ENCODE results near the gene FAM3B. TPM values are rescaled to one million over a fixed set of nuclear protein-coding genes. Genes with fewer than 3 reads are reported as not detected.

The FAM3B gene
- total RNA-seq, 2 experiments from 2014 or later: not detected

DNA sequence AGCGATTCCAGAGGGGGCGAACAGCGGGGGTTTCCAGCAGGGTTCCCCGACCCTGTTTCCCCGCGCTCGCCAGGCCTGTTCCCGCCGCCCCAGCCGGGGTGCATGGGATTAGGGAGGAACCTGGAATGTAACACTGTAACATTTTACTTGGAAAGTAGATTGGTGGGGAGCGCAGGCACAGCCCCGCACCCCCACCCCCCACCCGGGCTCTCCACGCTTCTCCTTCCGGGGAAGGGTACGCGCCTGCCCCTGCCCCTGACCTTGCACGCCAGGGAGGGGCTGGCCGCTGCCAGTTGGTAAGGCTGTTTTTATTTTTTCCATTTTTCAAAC, 427 bp downstream of the FAM3B start:
- POLR2A ChIA-PET: no interaction called here

DNA sequence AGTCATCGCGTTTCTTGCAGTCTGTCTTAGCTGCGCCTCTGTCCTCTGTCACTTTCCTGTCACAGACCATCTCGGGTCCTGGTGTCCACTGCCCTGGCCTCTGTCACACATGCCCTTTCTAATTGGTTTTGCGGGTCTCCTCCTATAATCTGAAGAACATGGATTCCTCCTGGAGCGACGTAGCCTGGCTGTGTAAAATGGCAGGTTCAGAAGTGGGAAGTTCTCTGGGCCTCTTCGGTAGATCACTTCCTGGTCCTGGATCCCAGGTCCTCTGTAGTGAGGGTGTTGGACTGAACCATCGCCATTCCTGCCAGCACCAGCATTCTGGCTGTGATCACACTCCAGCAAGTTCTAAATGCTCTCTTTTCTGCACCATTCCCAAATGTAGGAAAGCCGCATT, 857 bp downstream of the FAM3B start:
- CTCF ChIA-PET: no interaction called here
- POLR2A ChIA-PET: no interaction called here

More for the DNA sequence above, 427 bp downstream of the FAM3B start:
- CTCF ChIA-PET: no interaction called here

DNA sequence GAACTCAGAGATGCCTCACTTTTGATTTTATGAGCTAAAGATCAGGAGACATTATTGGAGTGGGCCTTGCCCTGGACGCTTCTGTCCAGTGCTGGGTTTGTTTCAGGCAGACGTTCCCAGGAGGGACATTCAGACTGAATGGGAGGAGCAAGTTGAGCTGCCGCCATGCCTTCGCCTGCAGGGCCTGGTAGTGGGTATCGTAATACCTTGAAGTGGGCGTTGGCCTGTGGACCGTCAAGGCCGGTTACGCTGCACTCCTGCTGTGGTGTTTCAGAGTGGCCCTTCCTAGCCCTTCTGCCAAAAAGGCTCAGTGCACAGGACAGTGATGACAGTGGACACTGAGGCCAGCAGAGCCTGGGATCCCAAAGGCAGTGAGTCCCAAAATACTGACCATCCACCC, 1.6 kb downstream of the FAM3B start:
- ChIA-PET POLR2A (no interaction called here), CTCF (no interaction called here)

DNA sequence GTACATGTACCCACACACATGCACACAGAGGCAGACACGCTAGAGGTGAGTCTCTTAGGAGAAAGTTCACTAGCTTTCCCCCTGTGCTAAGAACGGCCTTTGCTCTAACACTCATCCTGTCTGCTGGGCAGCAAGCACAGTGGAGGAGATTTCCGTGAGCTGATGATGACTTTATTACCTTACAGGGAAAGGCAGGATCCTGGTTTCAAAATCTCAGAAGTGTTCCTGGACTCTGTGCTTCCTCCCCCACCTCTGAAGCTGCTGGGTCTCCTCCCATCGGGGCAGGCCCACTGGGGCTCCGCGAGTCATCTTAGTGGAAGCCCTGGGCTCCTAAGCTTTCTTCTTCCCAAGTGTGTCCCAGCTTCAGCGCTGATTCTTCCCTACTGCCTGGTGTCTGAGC, 2.7 kb downstream of the FAM3B start:
- ChIA-PET CTCF (interaction anchor here (0.6 kb wide), 1 partner anchor 86 kb away, joined by 4 read pairs; no protein-coding TSS in a partner anchor), POLR2A (no interaction called here)

DNA sequence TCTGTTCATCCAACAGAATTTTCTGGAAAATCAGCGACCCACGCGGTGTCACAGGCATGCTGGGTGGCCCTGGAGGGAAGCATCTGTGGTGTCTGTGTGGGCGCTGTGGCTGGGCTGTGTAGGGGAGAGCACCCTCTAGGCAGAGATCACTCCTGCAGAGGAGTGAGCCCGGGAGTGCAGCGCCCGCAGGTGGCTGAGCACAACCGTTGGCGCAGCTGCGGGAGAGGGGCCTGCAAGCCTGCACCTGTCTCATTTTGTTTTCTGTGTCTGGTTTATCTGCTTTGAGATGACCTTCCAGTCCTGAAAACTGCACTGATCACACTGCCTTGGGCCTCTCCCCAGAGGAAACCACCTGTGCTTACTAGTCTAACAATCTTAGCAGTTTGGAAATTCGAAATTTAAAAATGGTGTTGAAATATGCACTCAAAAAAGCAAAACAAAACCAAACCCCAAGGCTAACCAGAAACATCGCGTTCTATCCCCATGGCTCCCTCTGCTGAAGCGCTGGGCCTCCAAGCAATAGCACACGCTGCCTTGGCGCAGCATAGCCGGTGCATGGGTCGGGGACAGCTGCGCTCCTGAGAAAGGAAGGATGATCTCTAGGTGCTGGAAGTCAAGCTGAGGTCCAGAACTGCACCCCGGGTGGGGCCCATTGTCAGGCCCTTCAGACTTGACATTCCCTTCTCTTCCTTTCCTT, 4.8 kb downstream of the FAM3B start:
- POLR2A ChIA-PET: no interaction called here

DNA sequence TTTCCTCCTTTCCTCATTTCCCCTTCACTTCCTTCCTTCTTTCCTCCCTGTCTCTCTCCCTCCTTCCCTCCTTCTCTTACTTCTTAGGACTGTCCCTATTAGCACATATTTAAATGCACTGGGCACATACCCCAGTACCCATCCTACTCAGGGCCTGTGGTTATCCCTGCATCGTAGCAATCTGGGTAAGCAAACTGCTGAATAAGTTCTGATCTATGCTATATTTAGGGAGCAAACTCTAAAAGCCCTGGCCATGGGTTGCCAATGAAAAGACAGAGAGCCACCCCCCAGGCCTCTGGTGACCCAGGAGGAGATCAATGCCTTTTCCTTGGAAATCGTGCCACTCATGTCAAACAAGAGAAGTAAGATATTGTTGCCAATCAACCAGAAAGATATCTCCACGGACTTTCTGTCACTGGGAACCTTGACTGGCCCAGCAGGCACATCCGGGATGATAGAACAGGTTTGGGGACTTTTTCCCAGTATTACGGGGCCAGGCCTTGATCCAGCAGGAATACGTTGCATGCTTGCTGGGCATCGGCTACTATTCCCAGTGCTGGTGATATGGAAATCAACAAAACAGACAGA, 5.4 kb downstream of the FAM3B start:
- POLR2A ChIA-PET: no interaction called here
- CTCF ChIA-PET: no interaction called here

More for the DNA sequence above, 4.8 kb downstream of the FAM3B start:
- CTCF ChIA-PET: no interaction called here

DNA sequence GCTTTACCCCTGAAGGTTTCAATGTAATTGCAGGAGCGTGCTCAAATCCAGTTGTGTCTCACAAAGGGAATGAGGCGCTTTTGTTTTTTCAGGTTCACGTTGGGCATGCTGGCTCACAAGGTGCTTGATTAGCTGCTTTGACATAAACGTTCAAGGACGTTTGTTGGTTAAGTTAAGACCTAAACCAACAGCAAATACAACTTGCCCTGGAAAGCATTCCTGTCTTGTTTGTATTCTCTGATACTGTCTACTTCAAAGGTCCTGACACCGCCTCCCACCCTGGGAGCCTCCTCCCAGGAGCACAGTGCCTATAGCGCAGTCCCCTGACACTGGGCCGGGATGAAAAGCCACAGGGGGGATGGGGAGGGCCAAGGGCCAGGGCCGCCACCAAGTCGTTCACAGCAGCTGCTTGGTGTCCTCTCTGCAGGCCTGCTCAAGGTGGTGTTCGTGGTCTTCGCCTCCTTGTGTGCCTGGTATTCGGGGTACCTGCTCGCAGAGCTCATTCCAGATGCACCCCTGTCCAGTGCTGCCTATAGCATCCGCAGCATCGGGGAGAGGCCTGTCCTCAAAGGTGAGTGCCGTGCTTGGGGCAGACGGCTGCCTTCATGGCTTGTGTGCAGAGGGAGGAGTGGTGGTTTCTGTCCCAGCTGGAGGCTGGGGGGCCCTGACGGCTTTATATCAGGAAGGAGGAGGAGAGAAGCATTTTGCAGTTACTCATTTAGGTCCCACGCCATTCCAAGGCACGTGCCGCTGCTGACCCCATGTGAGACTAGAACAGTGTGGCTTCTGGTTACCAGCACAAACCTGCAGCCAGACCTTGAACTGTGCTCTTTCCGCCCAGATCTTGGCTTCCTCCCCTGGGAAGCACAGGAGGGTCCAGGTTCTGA, 6.1 kb downstream of the FAM3B start:
- CTCF ChIA-PET: interaction anchor here (1.2 kb wide), 1 partner anchor 40 kb away, joined by 3 read pairs; no protein-coding TSS in a partner anchor
- POLR2A ChIA-PET: no interaction called here

DNA sequence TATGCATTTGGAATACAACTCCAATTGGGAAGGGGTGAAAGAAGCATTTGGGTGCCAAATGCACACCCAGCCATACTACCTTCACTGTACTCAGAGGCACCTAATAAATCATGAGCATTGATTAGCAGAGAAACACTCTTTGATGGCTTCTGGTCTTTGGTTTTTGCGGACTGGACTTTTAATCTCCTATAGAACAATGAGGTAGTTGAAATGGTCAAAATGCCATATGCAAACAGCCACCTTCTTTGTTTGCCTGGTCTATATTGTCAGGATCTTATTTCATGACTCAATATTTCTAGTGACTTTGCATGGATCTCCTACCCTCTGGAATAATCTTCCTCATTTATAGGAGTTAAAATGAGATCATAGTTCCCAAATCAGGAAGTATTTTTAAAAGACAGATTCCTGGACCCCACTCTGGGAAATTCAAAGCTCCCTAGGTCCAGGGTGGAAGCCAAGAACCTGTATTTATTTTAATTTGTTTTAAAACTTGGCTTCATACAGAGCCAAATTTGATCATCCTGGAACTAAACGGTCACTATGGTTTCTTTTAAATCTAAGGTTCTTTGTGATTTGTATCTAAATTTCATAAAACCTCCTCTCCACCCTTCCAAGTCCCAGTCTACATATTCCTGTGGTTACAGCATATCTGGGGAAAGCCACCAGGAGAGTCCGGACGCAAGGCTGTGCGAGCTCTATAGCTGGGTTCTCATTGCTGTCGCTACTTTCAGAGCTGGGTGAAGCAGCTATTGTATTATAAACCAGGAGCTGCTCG, 8.7 kb downstream of the FAM3B start:
- CTCF ChIA-PET: no interaction called here
- POLR2A ChIA-PET: no interaction called here

DNA sequence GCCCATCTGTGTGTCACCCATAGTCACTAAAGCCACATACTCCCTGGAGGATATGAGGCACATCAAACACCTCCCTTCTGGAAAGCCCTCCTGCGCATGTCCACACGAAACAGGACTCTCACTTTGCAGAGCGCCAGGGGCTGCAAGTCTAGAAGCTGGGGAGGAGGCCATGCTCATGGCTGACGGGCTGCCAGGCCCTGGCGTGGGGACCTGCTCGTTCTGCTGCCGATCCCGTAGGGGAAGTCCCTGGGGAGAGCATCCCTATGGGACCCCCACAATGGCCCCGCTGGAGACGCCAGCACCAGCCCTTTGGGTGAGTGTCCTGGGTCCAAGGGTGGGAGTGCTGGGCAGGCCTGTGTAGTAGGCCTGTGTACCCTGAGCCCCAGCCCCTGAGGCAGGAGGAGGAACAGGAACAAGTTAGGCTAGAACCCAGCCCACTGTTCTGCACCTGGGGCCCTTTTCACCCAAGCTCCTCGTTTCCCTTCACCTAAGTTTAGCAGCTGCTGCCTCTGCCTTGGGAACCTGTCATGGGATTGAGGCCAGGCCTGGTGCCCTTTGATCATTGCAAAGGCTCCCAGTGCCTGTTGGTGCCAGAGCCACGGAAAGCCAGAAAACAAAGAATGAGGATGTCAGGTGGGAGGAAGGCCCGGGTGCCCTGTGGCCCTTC, 9.9 kb downstream of the FAM3B start:
- POLR2A ChIA-PET: no interaction called here
- CTCF ChIA-PET: no interaction called here

DNA sequence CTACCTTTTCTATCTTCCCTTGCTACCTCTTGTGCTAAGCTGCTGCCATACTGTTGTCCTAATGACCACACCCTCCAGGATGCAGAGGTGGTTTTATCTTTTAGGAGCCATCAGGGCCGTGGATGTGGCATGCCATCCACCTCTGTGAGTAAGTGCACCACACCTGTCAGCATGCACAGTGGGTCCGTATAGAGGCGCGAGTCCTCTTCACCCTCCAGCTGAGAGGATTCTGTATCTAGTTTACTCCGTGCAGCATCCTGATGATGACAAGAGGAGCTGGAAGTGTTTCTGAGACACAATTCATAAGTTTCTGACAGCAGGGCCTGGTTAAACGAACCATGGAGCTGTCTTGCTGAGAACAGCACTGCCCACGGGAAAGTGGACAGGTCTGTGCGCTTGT, 11.2 kb downstream of the FAM3B start:
- ChIA-PET CTCF (no interaction called here), POLR2A (no interaction called here)

DNA sequence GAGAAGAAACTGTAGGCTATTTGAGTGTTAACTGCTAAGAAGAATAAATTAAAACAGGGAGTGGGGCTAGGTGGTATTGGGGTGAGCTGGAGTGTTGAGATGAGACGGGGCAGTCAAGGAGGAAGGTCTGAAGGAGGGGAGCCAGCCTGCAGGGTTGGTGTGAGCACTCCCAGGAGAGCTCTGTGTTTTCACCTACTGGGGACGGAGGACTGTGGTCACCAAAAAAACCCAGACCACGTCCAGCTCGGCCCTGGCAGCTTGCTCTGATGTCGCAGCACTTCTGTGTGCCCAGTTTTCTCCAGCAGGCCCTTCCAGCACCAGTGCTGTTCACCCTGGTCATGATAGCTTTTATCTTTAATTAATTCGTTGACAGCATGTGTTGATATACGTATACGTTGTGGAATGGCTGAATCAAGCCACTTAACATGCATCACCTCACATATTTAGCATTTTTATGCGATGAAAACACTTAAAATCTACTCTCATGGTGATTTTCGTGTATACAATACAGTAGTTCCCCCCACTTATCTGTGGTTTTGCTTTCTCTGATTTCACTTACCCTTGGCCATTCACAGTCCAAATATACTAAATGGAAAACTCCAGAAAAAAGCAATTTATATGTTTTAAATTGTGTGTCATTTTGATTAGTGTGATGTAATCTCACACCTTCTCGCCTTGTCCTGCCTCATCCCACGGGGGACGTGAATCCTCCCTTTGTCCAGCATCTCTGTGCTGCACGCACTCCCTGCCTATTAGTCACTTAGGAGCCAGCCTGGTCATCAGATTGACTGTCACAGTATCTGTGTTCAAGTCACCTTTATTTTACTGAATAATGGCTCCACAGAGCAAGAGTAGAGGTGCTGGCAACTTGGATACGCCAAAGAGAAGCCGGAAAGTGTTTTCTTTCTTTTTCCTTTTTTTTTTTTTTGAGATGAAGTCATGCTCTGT, 12.3 kb downstream of the FAM3B start:
- ChIA-PET POLR2A (no interaction called here), CTCF (no interaction called here)

DNA sequence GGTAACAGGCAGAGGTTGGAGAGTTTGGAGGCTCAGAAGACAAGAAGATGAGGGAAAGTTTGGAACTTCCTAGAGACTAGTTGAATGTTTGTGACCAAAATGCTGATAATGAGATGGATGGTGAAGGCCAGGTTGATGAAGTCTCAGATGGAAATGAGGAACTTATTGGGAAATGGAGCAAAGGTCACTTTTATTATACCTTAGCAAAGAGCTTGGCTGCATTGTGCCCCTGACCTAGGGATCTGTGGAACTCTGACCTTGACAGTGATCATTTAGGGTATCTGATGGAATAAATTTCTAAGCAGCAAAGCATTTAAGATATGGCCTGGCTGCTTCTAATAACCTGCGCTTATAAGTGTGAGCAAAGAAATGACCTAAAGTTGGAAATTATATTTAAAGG, 17.2 kb downstream of the FAM3B start:
- POLR2A ChIA-PET: no interaction called here

DNA sequence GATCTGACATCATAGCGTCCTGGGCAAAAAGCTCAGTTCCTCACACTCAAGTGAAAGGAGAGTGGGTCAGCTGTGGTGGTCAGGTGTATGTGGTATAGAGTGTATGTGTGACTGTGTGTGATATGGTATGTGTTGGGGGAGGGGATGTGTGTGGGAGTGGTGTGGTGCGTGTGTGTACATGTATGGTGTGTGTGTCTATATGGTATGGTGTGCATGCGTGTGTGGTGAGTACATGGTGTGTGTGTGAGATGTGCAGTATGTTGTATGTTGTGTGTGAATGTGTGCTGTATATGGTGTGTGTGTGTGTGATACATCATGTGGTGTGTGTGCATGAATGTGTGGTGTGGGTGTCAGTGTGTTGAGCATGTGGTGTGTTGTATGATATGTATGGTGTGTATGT, 20.9 kb downstream of the FAM3B start:
- POLR2A ChIA-PET: no interaction called here
- CTCF ChIA-PET: no interaction called here

More for the DNA sequence above, 17.2 kb downstream of the FAM3B start:
- CTCF ChIA-PET: no interaction called here

DNA sequence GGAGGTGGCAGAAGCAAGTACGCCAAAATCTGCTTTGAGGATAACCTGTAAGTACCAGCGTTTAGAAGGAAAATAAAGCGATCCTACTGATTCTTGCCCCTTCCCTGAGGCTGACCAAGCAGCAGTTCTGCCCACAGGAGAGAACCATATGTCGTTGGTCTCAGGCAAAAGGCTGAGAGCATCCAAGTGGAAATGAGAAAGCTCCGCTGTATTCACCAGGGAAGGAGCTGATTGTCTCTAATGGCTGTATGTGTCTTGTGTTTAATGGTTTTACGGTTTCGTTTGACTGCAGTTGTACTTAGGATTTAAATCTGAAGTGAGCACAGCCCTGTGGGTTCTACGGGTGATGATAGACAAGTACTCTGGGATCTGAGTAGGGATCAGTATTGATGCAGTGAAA, 21.9 kb downstream of the FAM3B start:
- POLR2A ChIA-PET: no interaction called here

DNA sequence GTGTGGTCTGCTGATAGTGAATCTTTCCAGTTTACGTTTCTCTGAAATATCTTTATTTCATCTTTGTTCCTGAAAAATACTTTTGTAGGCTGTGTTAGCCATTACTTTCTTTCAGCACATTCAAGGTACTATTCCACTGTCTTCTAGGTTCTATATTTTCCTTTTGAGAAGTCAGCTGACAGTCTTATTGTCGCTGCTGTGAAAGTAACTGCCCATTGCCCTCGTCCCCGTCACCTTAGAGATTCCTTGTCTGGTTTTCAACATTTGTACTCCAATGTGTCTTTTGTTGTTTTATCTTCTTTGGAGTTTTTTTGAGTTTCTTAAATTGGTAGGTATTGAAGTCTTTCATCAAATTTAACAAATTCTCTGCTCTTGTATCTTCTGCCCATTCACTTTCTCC, 25.4 kb downstream of the FAM3B start:
- ChIA-PET CTCF (no interaction called here), POLR2A (no interaction called here)

More for the DNA sequence above, 21.9 kb downstream of the FAM3B start:
- CTCF ChIA-PET: no interaction called here

DNA sequence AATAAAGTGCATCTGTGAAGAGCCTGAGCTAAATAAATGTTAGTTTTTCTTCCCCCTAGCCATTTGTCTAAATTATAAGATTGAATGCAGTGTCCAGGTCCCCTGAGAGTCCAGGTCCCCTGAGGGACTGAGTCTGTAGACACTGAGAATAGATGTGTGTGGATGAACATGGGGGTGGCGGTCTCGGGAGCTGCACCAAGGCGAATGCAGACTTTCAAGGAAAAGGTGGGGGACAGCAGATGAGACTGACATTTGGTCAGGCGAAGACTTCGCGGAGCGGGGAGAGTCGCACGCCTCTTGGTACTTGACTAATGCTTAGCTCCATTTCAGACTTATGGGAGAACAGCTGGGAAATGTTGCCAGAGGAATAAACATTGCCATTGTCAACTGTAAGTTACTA, 27.5 kb downstream of the FAM3B start:
- CTCF ChIA-PET: no interaction called here
- POLR2A ChIA-PET: no interaction called here

DNA sequence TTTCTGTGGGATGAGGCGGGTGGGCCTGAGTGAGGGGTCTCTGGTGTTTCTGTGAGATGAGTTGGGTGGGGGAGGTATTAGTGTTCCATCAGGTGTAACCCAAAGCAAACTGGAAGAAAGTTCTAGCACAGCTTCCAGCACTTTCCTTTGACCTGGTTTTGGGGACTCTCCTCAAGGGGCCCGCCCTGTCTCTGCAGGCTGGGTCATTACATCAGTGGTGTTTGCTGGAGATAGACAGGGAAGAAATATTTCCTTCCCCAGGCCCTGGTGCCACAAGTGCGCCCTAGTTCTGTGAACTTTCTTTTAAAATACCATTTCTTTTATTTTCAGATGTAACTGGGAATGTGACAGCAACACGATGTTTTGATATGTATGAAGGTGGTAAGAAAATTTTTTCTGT, 28.8 kb downstream of the FAM3B start:
- ChIA-PET POLR2A (no interaction called here), CTCF (no interaction called here)

DNA sequence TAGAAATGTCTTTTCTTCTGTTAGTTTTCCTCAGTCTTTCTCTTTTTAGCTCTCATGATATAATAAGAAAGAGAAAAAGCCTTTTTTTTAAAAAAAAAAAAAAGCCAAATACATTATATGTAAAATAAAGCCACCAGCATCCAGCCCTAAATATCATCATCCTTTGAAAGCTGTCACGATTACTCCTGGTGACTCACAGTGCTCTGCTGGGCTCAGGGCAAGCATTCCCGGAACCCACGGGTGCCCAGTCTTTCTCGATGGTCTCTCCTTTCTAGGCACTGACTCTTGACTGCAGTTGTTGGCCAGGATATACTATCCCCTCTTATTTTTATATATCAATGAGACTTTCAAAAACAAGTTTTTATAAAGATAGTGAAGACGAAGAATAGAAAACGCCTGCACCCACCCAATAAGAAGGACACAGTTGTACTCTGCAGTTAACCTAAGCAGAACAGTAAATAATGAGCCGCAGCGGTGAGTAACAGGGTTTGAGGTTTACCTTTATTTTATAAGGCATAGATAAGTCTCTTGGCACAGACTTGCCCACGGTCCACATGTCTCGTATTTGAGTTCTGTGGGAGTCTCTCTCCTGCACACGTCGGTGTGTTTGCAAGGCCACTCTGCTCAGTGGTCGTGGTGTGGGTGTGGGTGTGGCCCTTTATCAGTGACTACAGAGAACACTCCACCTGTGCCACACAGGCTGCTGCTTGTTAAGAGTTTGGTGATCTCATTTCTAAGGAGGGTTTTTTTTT, 29.5 kb downstream of the FAM3B start:
- ChIA-PET CTCF (no interaction called here), POLR2A (no interaction called here)
